HG03139 (cell line): ENCODE measurements around the gene LCOR.
"Not testable (repeated sequence)": the region's sequence is repeated elsewhere in the genome, so short reads cannot be mapped to it uniquely, and the experiment has no call there.

Source experiments
- ATAC-seq: cut with Tn5 transposase; IDR thresholded peaks from one replicate; pipeline ENCODE4 v1.9.1; 2021; ENCODE audit not compliant: unreplicated experiment

LCOR gene

DNA sequence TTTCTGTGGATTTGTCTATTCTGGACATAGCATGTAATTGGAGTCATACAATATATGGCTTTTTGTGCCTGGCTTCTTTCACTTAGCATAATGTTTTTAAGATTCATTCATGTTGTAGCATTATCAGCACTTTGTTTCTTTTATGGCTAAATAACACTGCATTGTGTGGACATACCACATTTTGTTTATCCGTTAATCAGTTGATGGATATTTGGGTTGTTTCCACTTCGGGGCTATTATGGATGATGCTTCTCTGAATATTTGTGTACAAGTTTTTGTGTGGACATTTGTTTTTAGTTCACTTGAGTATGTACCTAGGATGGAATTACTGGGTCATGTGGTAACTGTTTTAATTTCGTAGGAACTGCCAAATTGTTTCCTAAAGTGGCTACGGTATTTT lies 6.4 kb downstream of the LCOR start:
- ATAC-seq = no peak

GRCh38 chr10:96840841-96841518 lies 8.9 kb downstream of the LCOR start:
- no peak for ATAC-seq

DNA sequence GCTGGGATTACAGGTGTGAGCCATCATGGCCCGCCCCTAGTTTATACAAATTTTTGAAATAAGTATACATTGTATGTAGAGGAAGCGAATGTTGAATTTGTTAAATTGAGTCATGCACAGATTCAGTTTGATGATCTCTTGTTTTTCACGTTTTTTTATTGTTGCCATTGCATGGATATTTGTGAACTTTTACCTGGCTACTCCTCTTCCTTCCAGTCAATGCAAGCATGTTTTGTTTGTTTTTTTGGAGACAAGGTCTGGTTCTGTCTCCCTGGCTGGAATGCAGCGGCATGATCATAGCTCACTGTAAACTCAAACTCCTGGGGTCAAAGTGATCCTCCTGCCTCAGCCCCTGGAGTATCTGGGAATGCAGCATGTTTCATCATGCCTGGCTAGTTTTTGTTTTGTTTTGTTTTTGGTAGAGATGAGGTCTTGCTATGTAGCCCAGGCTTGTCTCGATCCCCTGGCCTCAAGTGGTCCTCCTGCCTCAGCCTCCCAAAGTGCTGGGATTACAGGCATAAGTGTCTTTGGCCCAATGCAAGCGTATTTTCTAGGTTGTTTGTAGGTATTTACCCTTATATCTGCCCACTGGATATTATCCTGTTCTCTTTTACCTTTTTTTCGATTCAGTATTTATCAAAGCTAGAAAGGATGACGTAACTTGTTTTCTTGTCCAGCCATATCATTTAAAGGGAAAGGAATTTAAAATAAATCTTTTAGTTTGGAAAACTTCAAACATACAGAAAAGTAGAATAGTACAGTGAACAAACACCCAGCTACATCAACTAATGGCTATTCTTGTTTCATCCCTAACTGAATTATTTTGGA lies 11.0 kb downstream of the LCOR start:
- no peak for ATAC-seq

- no peak for ATAC-seq
These were observed 11.7 kb downstream of the LCOR start for GRCh38 chr10:96843823-96844222.

- ATAC-seq = no peak
These were observed 14.3 kb downstream of the LCOR start for GRCh38 chr10:96846395-96846794.

GRCh38 chr10:96846926-96847325 lies 14.8 kb downstream of the LCOR start:
- ATAC-seq = no peak

- not testable (repeated sequence) for ATAC-seq
These were observed 15.3 kb downstream of the LCOR start for GRCh38 chr10:96847356-96847755.

GRCh38 chr10:96850113-96850512 lies 18.0 kb downstream of the LCOR start:
- ATAC-seq = no peak

DNA sequence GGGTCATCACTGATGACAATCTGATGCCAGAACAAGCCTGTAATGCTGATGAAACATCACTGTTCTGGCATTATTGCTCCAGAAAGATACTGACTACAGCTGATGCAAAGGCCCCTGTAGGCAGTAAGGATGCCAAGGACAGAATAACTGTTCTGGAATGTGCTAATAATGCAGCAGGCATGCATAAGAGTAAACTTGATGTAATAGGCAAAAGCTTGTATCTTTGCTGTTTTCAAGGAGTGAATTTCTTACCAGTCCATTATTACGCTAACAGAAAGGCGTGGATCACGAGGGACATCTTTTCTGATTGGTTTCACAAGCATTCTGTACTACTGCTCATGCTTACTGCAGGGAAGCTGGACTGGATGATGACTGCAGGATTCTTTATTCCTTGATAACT lies 18.7 kb downstream of the LCOR start:
- no peak for ATAC-seq

DNA sequence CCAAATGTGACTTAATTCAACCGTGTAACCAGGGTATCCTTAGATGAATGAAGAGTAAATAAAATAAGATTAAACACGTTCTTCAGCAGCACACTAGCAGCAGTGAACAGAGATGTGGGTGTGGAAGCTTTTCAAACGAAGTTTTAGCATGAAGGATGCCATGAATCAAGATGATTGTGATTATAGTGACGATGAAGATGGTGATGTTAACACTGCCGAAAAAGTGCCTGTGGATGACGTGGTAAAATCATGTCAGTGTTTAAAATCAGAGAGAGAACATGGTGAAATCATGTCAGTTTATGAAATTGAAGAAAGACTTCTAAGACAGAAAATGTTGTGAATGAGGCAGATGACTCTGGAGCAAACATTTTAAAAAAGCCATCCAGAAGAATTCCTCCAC lies 19.2 kb downstream of the LCOR start:
- no peak for ATAC-seq

GRCh38 chr10:96856317-96856716 lies 24.2 kb downstream of the LCOR start:
- ATAC-seq = no peak

DNA sequence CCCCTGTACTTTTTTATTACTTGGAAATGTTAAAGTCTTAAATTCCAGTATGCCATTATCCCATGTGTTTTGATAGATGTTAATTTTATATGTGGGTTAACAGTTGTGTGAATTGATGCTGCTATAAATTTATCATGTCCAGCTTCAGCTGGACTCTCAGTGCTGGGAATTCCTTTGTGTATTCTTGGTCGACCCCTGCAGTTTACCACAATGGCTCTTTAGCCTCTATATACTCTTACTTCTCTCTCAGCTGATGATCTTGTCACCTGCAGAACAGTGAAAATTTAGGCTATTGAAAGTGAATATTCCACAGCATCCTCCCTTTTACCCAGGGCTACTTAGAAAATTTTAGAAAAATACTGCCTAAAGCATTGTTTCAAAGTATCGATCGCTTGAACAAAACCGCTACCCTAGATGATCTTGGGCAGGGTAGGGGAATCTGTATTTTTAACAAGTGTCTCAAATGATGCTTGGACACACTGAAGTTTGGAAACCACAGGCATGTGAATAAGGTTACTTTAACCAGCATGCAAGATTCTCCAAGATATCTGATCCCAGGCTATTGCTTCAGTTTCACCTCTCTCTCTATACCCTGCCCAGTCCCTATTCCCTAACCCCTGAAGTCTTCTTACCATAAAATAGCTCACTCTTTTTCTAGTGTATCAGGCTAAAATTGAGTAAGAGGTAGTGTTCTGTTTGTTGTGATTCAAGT lies 25.4 kb downstream of the LCOR start:
- no peak for ATAC-seq

GRCh38 chr10:96858038-96858705 lies 26.1 kb downstream of the LCOR start:
- ATAC-seq = no peak

GRCh38 chr10:96858706-96859050 lies 26.6 kb downstream of the LCOR start:
- ATAC-seq = no peak

GRCh38 chr10:96860631-96861277 lies 28.7 kb downstream of the LCOR start:
- no peak for ATAC-seq

DNA sequence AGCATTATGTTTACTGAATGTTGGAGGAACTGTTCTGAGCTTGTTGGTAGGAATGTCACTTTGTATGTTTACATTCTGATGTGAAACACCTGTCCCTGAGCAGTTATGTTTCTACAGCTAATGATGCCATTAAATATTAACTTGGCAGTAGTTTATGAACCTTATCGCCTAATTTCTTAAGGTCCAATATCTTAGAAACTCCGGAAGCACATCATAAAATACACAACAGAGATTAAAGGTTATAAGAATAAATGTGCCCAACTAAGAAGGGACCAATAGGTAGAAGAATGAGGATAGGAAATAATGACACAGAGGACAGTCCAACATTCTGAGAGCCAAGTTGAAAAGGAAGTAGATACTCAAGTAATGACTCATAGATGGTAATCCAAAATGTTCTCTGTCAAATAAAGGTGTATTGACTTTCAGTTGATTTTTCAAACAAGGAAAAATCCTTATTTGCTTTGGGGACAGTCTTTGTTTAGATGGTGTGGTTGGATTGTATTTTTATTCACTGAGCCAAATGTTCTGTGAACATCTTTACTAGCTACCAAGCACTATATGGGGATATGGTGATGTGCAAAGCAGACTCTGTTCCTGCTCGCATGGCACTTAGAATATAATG lies 31.9 kb downstream of the LCOR start:
- peak; percentile 57 for ATAC-seq

GRCh38 chr10:96873086-96873485 lies 41.0 kb downstream of the LCOR start:
- no peak for ATAC-seq

GRCh38 chr10:96873756-96874467 lies 41.8 kb downstream of the LCOR start:
- no peak for ATAC-seq

DNA sequence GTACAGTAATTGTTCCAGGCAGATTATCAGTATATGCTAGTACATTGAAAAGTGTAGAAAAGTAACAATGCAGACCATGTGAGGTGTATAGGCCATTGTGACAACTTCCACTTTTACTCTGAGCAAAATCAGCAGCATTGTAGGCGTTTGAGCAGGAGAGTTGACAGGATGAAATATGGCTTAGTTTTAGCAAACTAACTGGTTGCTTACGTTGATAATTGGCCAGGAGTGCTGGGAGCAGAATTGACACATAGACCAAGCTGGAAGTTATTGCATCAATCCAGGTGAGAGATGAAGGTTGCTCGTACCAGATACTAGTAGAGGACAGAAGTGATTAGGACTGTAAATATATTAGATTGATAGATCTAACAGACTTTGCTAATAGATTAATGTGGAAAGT lies 46.0 kb downstream of the LCOR start:
- ATAC-seq = no peak

GRCh38 chr10:96880575-96880974 lies 48.5 kb downstream of the LCOR start:
- no peak for ATAC-seq
